ENCODE results near the gene SPZ1. TPM values are rescaled to one million over a fixed set of nuclear protein-coding genes. Genes with fewer than 3 reads are reported as not detected.

SPZ1 gene
- total RNA-seq, 1 experiment from 2014 or later, result not detected

DNA sequence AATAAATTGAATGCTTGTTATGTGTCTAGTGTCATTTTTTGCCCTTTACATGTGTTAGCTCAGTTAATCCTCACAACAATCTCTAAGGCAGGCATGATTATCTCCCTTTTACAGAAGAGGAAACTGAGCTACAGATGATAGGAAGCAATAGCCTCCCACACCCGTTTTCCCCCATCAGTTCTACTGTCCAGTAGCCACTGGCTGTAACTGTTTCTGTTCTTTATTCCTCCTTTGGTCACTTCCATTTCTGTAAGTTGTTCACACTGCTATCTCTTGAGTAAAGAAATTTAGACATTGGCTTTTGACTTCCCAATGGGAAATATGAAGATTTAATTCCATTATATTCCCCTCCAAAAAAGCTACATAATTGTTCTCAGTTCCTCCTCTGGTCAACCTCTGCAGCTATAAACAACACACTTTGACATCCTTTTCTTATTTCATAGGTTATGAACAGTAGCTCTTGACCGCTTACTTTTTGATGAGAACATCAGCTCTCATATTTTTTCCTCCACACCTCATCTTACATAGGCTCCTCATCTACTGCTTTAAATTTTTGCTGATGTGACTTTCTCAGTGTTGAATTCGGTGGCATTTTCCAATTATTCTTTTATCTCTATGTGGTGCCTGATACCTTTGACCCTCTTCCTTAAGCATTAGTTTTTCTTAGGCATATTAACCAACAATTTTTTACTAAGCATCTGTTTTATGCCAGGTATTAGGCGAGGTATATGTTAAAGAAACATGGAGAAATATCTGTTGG lies 21.4 kb downstream of the SPZ1 start:
- CTCF ChIA-PET, result no interaction called here
- Mint-ChIP-seq H3K27me3 (ENCODE audit: insufficient read depth, unreplicated experiment) (peaks cover 3% of the 10 kb centered on the region), H3K27ac (ENCODE audit: unreplicated experiment) (no peak overlapping the region), H3K4me3 (ENCODE audit: unreplicated experiment) (no peak overlapping the region), H3K4me1 (ENCODE audit: low read depth, unreplicated experiment) (no peaks in the 10 kb centered on the region), H3K9me3 (ENCODE audit: unreplicated experiment) (no peaks in the 10 kb centered on the region), H3K36me3 (ENCODE audit: insufficient read depth, unreplicated experiment) (no peaks in the 10 kb centered on the region)
- Histone ChIP-seq H3K27me3 (replicated peaks; ENCODE audit: control insufficient read depth, insufficient read depth, low read length) (no peaks in the 10 kb centered on the region), H3K4me3 (ENCODE audit: low read depth, low read length) (no peak overlapping the region), H3K36me3 (ENCODE audit: control insufficient read depth, insufficient read depth, low read length) (no peaks in the 10 kb centered on the region), H3K4me1 (no peaks in the 10 kb centered on the region), H3K9me3 (no peaks in the 10 kb centered on the region)
- TF ChIP-seq, protein P1, sequence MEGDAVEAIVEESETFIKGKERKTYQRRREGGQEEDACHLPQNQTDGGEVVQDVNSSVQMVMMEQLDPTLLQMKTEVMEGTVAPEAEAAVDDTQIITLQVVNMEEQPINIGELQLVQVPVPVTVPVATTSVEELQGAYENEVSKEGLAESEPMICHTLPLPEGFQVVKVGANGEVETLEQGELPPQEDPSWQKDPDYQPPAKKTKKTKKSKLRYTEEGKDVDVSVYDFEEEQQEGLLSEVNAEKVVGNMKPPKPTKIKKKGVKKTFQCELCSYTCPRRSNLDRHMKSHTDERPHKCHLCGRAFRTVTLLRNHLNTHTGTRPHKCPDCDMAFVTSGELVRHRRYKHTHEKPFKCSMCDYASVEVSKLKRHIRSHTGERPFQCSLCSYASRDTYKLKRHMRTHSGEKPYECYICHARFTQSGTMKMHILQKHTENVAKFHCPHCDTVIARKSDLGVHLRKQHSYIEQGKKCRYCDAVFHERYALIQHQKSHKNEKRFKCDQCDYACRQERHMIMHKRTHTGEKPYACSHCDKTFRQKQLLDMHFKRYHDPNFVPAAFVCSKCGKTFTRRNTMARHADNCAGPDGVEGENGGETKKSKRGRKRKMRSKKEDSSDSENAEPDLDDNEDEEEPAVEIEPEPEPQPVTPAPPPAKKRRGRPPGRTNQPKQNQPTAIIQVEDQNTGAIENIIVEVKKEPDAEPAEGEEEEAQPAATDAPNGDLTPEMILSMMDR (IDR thresholded peaks at IDR 0.05; ENCODE audit: insufficient read depth in 1 of 2, low read depth in 1 of 2, low read length in 1 of 2, severe bottlenecking in 1 of 2, unreplicated experiment in 1 of 2), result no peak
- DNase-seq, result no peak
- POLR2A ChIA-PET, result no interaction called here
- no TSS peak for BruUV-seq (replicated peaks)
- intact Hi-C loops (cut with micrococcal nuclease; ENCODE audit: unreplicated experiment), result no loop called here

DNA sequence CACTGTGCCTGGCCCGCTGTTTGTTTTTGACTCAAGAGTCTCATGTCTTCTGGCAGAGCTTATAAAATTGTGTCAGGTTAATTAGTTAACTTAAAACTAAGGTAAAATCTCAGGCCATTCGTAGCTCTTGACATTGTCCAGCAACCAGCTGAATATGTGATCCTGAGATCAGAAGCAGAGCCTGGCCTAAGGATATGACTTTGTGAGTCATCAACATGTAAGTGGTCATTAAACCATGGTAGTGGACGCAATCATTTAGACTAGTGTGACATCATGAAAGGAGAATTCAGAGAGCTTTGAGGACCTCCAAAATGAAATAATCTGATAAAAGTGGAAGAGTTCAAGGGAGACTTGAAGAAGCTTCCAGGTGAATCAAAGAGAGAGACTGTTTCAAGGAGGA lies 23.3 kb downstream of the SPZ1 start:
- intact Hi-C loops (cut with micrococcal nuclease; ENCODE audit: unreplicated experiment), result no loop called here
- Mint-ChIP-seq H3K4me1 (ENCODE audit: low read depth, unreplicated experiment) (no peaks in the 10 kb centered on the region), H3K27ac (ENCODE audit: unreplicated experiment) (no peak overlapping the region), H3K27me3 (ENCODE audit: insufficient read depth, unreplicated experiment) (peaks cover 3% of the 10 kb centered on the region), H3K4me3 (ENCODE audit: unreplicated experiment) (no peak overlapping the region), H3K36me3 (ENCODE audit: insufficient read depth, unreplicated experiment) (no peaks in the 10 kb centered on the region), H3K9me3 (ENCODE audit: unreplicated experiment) (no peaks in the 10 kb centered on the region)
- ChIA-PET CTCF (no interaction called here), POLR2A (no interaction called here)
- Histone ChIP-seq H3K27me3 (replicated peaks; ENCODE audit: control insufficient read depth, insufficient read depth, low read length) (no peaks in the 10 kb centered on the region), H3K36me3 (ENCODE audit: control insufficient read depth, insufficient read depth, low read length) (no peaks in the 10 kb centered on the region), H3K4me1 (no peaks in the 10 kb centered on the region), H3K9me3 (no peaks in the 10 kb centered on the region), H3K4me3 (ENCODE audit: low read depth, low read length) (no peak overlapping the region)
- no peak for DNase-seq
- no TSS peak for BruUV-seq (replicated peaks)
- TF ChIP-seq, protein P1 (IDR thresholded peaks at IDR 0.05; ENCODE audit: insufficient read depth in 1 of 2, low read depth in 1 of 2, low read length in 1 of 2, severe bottlenecking in 1 of 2, unreplicated experiment in 1 of 2), result no peak

DNA sequence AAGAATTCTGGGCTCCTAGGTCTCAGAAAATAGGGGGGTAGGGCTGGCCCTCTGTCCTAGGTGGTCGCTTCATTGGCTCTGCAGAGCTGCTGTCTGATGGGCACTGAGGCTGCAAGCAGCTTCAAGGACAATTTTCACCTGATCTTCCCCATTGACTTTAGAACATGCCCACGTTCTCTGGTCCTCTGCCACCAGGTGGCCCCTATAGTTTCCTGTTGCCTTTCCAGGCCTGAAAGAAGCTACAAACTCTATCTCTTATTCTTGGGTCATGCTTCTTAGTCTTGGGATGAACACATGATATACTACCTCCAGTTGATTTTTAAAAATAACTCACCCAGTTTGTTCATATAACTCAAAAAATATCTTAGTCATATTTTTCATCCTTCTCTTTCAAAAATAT lies 26.3 kb downstream of the SPZ1 start:
- Histone ChIP-seq H3K9me3 (no peaks in the 10 kb centered on the region), H3K4me1 (no peaks in the 10 kb centered on the region), H3K27me3 (replicated peaks; ENCODE audit: control insufficient read depth, insufficient read depth, low read length) (no peaks in the 10 kb centered on the region), H3K4me3 (ENCODE audit: low read depth, low read length) (no peak overlapping the region), H3K36me3 (ENCODE audit: control insufficient read depth, insufficient read depth, low read length) (no peaks in the 10 kb centered on the region)
- intact Hi-C loops (cut with micrococcal nuclease; ENCODE audit: unreplicated experiment), result loop anchor here (1.0 kb wide), 1 partner anchor 62 kb away; the partner anchor contains the start of gene ZFYVE16
- ChIA-PET CTCF (interaction anchor here (1.0 to 1.6 kb wide), 6 partner anchors 18 to 326 kb away, joined by 3 to 6 read pairs (median 3); no protein-coding TSS in a partner anchor), POLR2A (interaction anchor here (0.7 kb wide), 1 partner anchor 62 kb away, joined by 4 read pairs; the partner anchor contains the start of gene ZFYVE16)
- H3K27me3 Mint-ChIP-seq (ENCODE audit: insufficient read depth, unreplicated experiment), result no peaks in the 10 kb centered on the region
- H3K36me3 Mint-ChIP-seq (ENCODE audit: insufficient read depth, unreplicated experiment), result no peaks in the 10 kb centered on the region
- BruUV-seq (replicated peaks), result no TSS peak
- no peaks in the 10 kb centered on the region for H3K9me3 Mint-ChIP-seq (ENCODE audit: unreplicated experiment)
- DNase-seq, result peak; percentile 59 to 61
- no peak overlapping the region for H3K4me3 Mint-ChIP-seq (ENCODE audit: unreplicated experiment)
- TF ChIP-seq, protein P1 (IDR thresholded peaks at IDR 0.05; ENCODE audit: insufficient read depth in 1 of 2, low read depth in 1 of 2, low read length in 1 of 2, severe bottlenecking in 1 of 2, unreplicated experiment in 1 of 2), result peak; percentile 61 to 83
- no peaks in the 10 kb centered on the region for H3K4me1 Mint-ChIP-seq (ENCODE audit: low read depth, unreplicated experiment)
- H3K27ac Mint-ChIP-seq (ENCODE audit: unreplicated experiment), result no peak overlapping the region

All from Caco-2 (cell line).